Kidney epithelial cell (primary cell): ENCODE data around the gene TMEM132D. TPM values are rescaled to one million over a fixed set of nuclear protein-coding genes. Genes with fewer than 3 reads are reported as not detected.
A peak's percentile ranks its signal among the peaks of the same experiment; 100 is the strongest.

Experiments
- DNase-seq: peaks from one replicate; pipeline ENCODE4 v3.0.0-alpha.2; 2010; ENCODE audit warnings: low read depth
- H3K27me3 ChIP-seq: 2 replicates; pipeline ENCODE4 v1.6.0; 2011; ENCODE audit warnings: low read length; ENCODE audit not compliant: control insufficient read depth, insufficient read depth
- H3K36me3 ChIP-seq: 2 replicates; pipeline ENCODE4 v1.5.1; 2011; ENCODE audit warnings: low read length; ENCODE audit not compliant: control insufficient read depth, insufficient read depth
- H3K4me3 ChIP-seq: 2 replicates; pipeline ENCODE4 v1.5.1; 2011; ENCODE audit warnings: low read depth, mild to moderate bottlenecking, control low read depth, low read length
- CTCF ChIP-seq: IDR thresholded peaks from 2 replicates; pipeline ENCODE4 v1.5.1; 2011; ENCODE audit warnings: mild to moderate bottlenecking, moderate library complexity, low read length, control low read depth, inconsistent platforms; ENCODE audit not compliant: insufficient read depth, poor library complexity, severe bottlenecking
- total RNA-seq: library from RNA; depleted of rRNA; stranded (reverse); fragments of >200 nt; gene quantifications from 2 replicates; pipeline ENCODE4 v1.2.3, GENCODE V29; 2015

The TMEM132D gene
- total RNA-seq, 1 donor from 2014 or later, result 6.4 TPM

DNA sequence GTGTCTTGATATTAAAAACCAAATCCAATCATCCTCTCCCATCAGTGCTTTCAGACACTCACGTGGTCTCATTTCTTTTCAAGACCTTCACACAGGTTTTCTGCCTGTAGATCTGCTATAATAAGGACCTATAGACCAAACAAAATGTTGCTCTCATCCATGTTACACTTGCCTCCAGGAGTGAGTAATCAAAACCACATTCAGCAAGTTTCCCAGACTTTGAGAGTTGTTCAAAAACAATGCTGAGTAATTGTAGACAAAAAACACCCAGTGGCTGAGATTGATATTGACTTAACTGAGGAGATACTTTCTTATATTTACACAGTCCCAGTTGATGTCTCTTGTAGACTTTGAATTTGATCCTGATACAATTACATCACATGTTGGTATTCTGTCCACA, 383.1 kb downstream of the TMEM132D start:
- no peaks in the 10 kb centered on the region for H3K27me3 ChIP-seq
- DNase-seq, result peak; percentile 5
- TF ChIP-seq CTCF, result no peak
- H3K4me3 ChIP-seq, result no peak overlapping the region
- no peaks in the 10 kb centered on the region for H3K36me3 ChIP-seq

GRCh38 chr12:129503802-129504201, 400.0 kb downstream of the TMEM132D start:
- no peak for DNase-seq
- no peaks in the 10 kb centered on the region for H3K36me3 ChIP-seq
- no peaks in the 10 kb centered on the region for H3K27me3 ChIP-seq
- TF ChIP-seq CTCF, result no peak
- no peak overlapping the region for H3K4me3 ChIP-seq

- no peaks in the 10 kb centered on the region for H3K27me3 ChIP-seq
- no peak for DNase-seq
- H3K36me3 ChIP-seq, result no peaks in the 10 kb centered on the region
- TF ChIP-seq CTCF, result no peak
- no peak overlapping the region for H3K4me3 ChIP-seq
Observed at GRCh38 chr12:129496226-129496625, 407.6 kb downstream of the TMEM132D start.

- Histone ChIP-seq H3K4me3 (no peak overlapping the region), H3K36me3 (no peaks in the 10 kb centered on the region), H3K27me3 (no peaks in the 10 kb centered on the region)
- no peak for DNase-seq
- no peak for TF ChIP-seq CTCF
Observed at GRCh38 chr12:129494766-129495165, 409.1 kb downstream of the TMEM132D start.

- TF ChIP-seq CTCF, result no peak
- H3K4me3 ChIP-seq, result no peak overlapping the region
- no peaks in the 10 kb centered on the region for H3K36me3 ChIP-seq
- no peak for DNase-seq
- no peaks in the 10 kb centered on the region for H3K27me3 ChIP-seq
Observed at GRCh38 chr12:129494260-129494659, 409.6 kb downstream of the TMEM132D start.

DNA sequence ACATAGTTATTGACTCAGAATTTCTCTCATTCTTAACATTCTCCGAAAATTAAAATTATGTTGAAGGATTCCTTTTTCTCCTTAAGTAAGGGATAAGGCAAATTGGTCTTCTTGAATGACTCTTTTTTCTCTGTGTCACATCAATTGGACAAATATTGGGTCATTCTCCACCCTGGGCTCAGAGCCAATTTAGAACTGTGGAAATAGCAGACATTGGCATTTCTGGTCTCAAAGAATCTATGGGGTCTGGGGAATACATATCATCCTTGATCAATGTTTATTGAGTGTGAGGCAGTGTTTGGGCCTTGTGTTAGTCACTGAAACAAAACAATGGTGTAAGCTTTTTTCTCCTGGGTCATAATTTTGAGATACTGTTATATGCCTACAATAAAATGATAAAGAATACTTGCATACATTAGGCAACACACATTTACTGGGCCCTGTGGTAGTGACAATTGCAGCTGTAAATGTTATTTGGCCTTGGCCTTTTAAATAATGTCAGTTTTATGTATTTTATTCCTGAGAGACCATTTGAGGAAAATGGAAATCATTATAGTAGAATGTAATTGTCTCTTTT, 414.6 kb downstream of the TMEM132D start:
- TF ChIP-seq CTCF, result no peak
- no peak overlapping the region for H3K4me3 ChIP-seq

More for the DNA sequence above, 414.6 kb downstream of the TMEM132D start:
- DNase-seq, result no peak
- Histone ChIP-seq H3K36me3 (no peaks in the 10 kb centered on the region), H3K27me3 (no peaks in the 10 kb centered on the region)
